Heart right ventricle (tissue), 16 donors: ENCODE data around the gene LSAMP. TPM values are rescaled to one million over a fixed set of nuclear protein-coding genes. Genes with fewer than 3 reads are reported as not detected.
A peak's percentile ranks its signal among the peaks of the same experiment; 100 is the strongest.

Experiments
- ATAC-seq, 8 donors: fragments of 200-7000 bp; cut with Tn5 transposase; one replicate each; pipeline ENCODE4 v1.9.1; 2020; ENCODE audit warnings: mild to moderate bottlenecking in 8 of 8, moderate library complexity in 8 of 8, moderate number of reproducible peaks in 1 of 8
- DNase-seq, 2 donors: peaks; one replicate each; pipeline ENCODE4 v3.0.0-alpha.2; 2020
- H3K27ac ChIP-seq, 10 donors: fragments of 200-600 bp; sonication (generic) in 2 of 10; one replicate each; pipeline versions ENCODE4 v1.5.0 to v1.8.0; 2020 to 2022; ENCODE audit warnings: mild to moderate bottlenecking in 3 of 10
- H3K27me3 ChIP-seq, 7 donors: fragments of 200-600 bp; one replicate each; pipeline ENCODE4 v1.8.0; 2021 to 2022; ENCODE audit warnings: mild to moderate bottlenecking in 2 of 7
- H3K36me3 ChIP-seq, 9 donors: fragments of 200-600 bp; sonication (generic) in 1 of 9; one replicate each; pipeline versions ENCODE4 v1.5.0 to v1.8.0; 2020 to 2022; ENCODE audit warnings: mild to moderate bottlenecking in 2 of 9
- H3K4me1 ChIP-seq, 9 donors: fragments of 200-600 bp; sonication (generic) in 1 of 9; one replicate each; pipeline versions ENCODE4 v1.5.0 to v1.8.0; 2020 to 2022; ENCODE audit warnings: mild to moderate bottlenecking in 4 of 9
- H3K4me3 ChIP-seq, 10 donors: fragments of 200-600 bp; sonication (generic) in 2 of 10; one replicate each; pipeline versions ENCODE4 v1.5.0 to v1.8.0; 2020 to 2022; ENCODE audit warnings: mild to moderate bottlenecking in 7 of 10, moderate library complexity in 2 of 10
- H3K9me3 ChIP-seq, 11 donors: fragments of 200-600 bp in 10 of 11; sonication (generic) in 2 of 11; one replicate each; pipeline versions ENCODE4 v1.5.0 to v1.8.0; 2013 to 2022; ENCODE audit warnings: mild to moderate bottlenecking in 2 of 11, control low read depth in 1 of 11, moderate library complexity in 1 of 11
- CTCF ChIP-seq, 9 donors: fragments of 200-600 bp; sonication (generic) in 2 of 9; IDR thresholded peaks; one replicate each; pipeline versions ENCODE4 v1.5.0 to v1.8.0; 2021 to 2022; ENCODE audit warnings: antibody characterized with exemption in 9 of 9, mild to moderate bottlenecking in 5 of 9, moderate library complexity in 1 of 9
- WGBS, 2 donors: extraction: QIAGEN DNeasy Blood & Tissue Kit; methylation state at CpG; one replicate each; pipeline ENCODE4 v1.1.7; 2013; ENCODE audit warnings: inconsistent platforms in 1 of 2; 5-methylcytosine and 5-hydroxymethylcytosine counted together
- intact Hi-C, 10 donors: fragments of 100-400 bp; cut with DNase I; formaldehyde crosslinking; loops; one replicate each; pipeline versions ENCODE4 v1.11.1 to v1.14.2; 2022
- polyA plus RNA-seq, 2 donors: library from polyadenylated mRNA; stranded (reverse); fragments of 200-250 nt; gene quantifications; one replicate each; pipeline ENCODE4 v1.2.3, GENCODE V29; 2013
- total RNA-seq, 10 donors: library from RNA; stranded (reverse); fragmentation: NEBNext Ultra II Directional in 3 of 10; extraction: Animal tissue kit (Norgen Biotek cat#: 25700) in 3 of 10; gene quantifications; one replicate each; pipeline versions ENCODE4 v1.2.1 to v1.2.4, GENCODE V29; 2021 to 2023
- donor health status: Arrhythmogenic right ventricular cardiomyopathy.
- donor health status: ischemic (EF 13 %, LVEDD 7.1; RV severe dilation, severe dysfunction).
- donor health status: healthy with polysubstance abuse.
- donor health status: DM: no; HTN: yes; CAD: no.
- donor health status: DM: no; HTN: no; CAD: no.
- donor health status: ischemic (EF 25% LVEDD 6.9; RV normal size, moderate dysfunction).
- donor health status: ischemic (EF 25% LVEDD 5.7; RV mildly dilated, moderate dysfunction).
- donor health status: healthy.
- donor health status: DM: yes; HTN: yes; CAD: no.
- donor health status: Ischemic cardiomyopathy.
- donor health status: ischemic (EF 35%, LVEDD 5.7; RV mildly dilated, moderate dysfunction).
- donor health status: nonischemic (EF 11% LVEDD 7.7; RV severe dilation, severe dysfunction).
- donor health status: DM: yes; HTN: yes; CAD: no.
- donor health status: PGD.
- donor health status: ischemic (EF 29% LVEDD 5.4; RV normal size, mild dysfunction).
- donor health status: nonischemic (EF 23%, LVEDD 6.1; RV moderate dilation, normal function).

The LSAMP gene
- total and polyA plus RNA-seq, 12 donors, result 0.51 to 9.0 (median 5.4) TPM

GRCh38 chr3:115937054-115937453 is 508.2 kb downstream of the LSAMP start:
- WGBS, 2 donors, result 78 to 87% methylated on average over 2 of the region's 2 CpGs
- ATAC-seq, result no peak
- H3K4me1 ChIP-seq, result no peaks in the 10 kb centered on the region
- H3K27ac ChIP-seq, result no peak overlapping the region
- intact Hi-C loops, result no loop called here
- no peaks in the 10 kb centered on the region for H3K9me3 ChIP-seq
- peak in 2 of 9 donors; percentile 11 to 15 for TF ChIP-seq CTCF (IDR thresholded peaks at IDR 0.05)
- no peaks in the 10 kb centered on the region for H3K27me3 ChIP-seq
- H3K36me3 ChIP-seq, result no peaks in the 10 kb centered on the region
- H3K4me3 ChIP-seq, result no peak overlapping the region
- no peak for DNase-seq

GRCh38 chr3:115932807-115933206 is 512.5 kb downstream of the LSAMP start:
- no peak for DNase-seq
- ATAC-seq, result no peak
- H3K36me3 ChIP-seq, result no peaks in the 10 kb centered on the region
- H3K4me1 ChIP-seq, result no peaks in the 10 kb centered on the region
- H3K27ac ChIP-seq, result no peak overlapping the region
- WGBS, 2 donors, result 90 to 93% methylated on average over 7 of the region's 7 CpGs
- no peaks in the 10 kb centered on the region for H3K27me3 ChIP-seq
- no peak overlapping the region for H3K4me3 ChIP-seq
- H3K9me3 ChIP-seq, result no peaks in the 10 kb centered on the region
- intact Hi-C loops, result no loop called here
- TF ChIP-seq CTCF (IDR thresholded peaks at IDR 0.05), result no peak

GRCh38 chr3:115931581-115931980 is 513.7 kb downstream of the LSAMP start:
- 72 to 75% methylated on average over 2 of the region's 2 CpGs for WGBS, 2 donors
- H3K4me3 ChIP-seq, result no peak overlapping the region
- no peaks in the 10 kb centered on the region for H3K27me3 ChIP-seq
- intact Hi-C loops, result no loop called here
- H3K27ac ChIP-seq, result no peak overlapping the region
- no peak for ATAC-seq
- TF ChIP-seq CTCF (IDR thresholded peaks at IDR 0.05), result no peak
- H3K9me3 ChIP-seq, result no peaks in the 10 kb centered on the region
- H3K36me3 ChIP-seq, result no peaks in the 10 kb centered on the region
- DNase-seq, result no peak
- H3K4me1 ChIP-seq, result no peaks in the 10 kb centered on the region

GRCh38 chr3:115930922-115931321 is 514.4 kb downstream of the LSAMP start:
- no peak for ATAC-seq
- no peak overlapping the region for H3K27ac ChIP-seq
- DNase-seq, result no peak
- TF ChIP-seq CTCF (IDR thresholded peaks at IDR 0.05), result no peak
- H3K36me3 ChIP-seq, result no peaks in the 10 kb centered on the region
- H3K27me3 ChIP-seq, result no peaks in the 10 kb centered on the region
- intact Hi-C loops, result no loop called here
- H3K4me1 ChIP-seq, result no peaks in the 10 kb centered on the region
- WGBS, 2 donors, result 28 to 49% methylated on average over 3 of the region's 3 CpGs
- no peaks in the 10 kb centered on the region for H3K9me3 ChIP-seq
- no peak overlapping the region for H3K4me3 ChIP-seq

- TF ChIP-seq CTCF (IDR thresholded peaks at IDR 0.05), result no peak
- ATAC-seq, result no peak
Observed at GRCh38 chr3:115930168-115930567, 515.1 kb downstream of the LSAMP start.

More at GRCh38 chr3:115930168-115930567, 515.1 kb downstream of the LSAMP start:
- Histone ChIP-seq H3K36me3 (no peaks in the 10 kb centered on the region), H3K4me3 (no peak overlapping the region), H3K9me3 (no peaks in the 10 kb centered on the region), H3K4me1 (no peaks in the 10 kb centered on the region), H3K27ac (no peak overlapping the region), H3K27me3 (no peaks in the 10 kb centered on the region)
- WGBS, 2 donors, result 81 to 89% methylated on average over 2 of the region's 2 CpGs
- intact Hi-C loops, result no loop called here
- DNase-seq, result no peak
